ENCODE data around the gene MTHFD1L. TPM values are rescaled to one million over a fixed set of nuclear protein-coding genes. Genes with fewer than 3 reads are reported as not detected.

MTHFD1L gene
- total and polyA plus RNA-seq, 2 of the 4 experiments (the other 2 are of a cell fraction), result 43.5 to 53.2 TPM

- no peak overlapping the region for H4K5ac ChIP-seq (ENCODE audit: low read depth, low read length)
- intact Hi-C loops (cut with micrococcal nuclease), result loop anchor here (2.0 kb wide), 2 partner anchors 40 to 216 kb away; no protein-coding TSS in a partner anchor
- H2AFZ ChIP-seq (replicated peaks; ENCODE audit: low read length, poor library complexity), result no peak overlapping the region
- H3K14ac ChIP-seq (replicated peaks; ENCODE audit: low read depth, low read length), result no peak overlapping the region
- no peak overlapping the region for H2BK20ac ChIP-seq (ENCODE audit: low read depth, low read length)
- no TSS peak for BruUV-seq (replicated peaks)
- no peak overlapping the region for H2AK9ac ChIP-seq (replicated peaks; ENCODE audit: low read depth, low read length, poor library complexity)
- H3K9me3 ChIP-seq (ENCODE audit: control insufficient read depth, insufficient read depth, low read length), result no peaks in the 10 kb centered on the region
- H3K9ac ChIP-seq (ENCODE audit: low read depth, low read length), result no peak overlapping the region
- no peak for DNase-seq
- no peaks in the 10 kb centered on the region for H3K79me1 ChIP-seq (ENCODE audit: low read depth in 1 of 2, low read length in 2 of 2)
- ChIA-PET POLR2A (ENCODE audit: unreplicated experiment) (no interaction called here), CTCF (interaction anchor here (1.5 kb wide), 1 partner anchor 216 kb away, joined by 4 read pairs; no protein-coding TSS in a partner anchor)
- WGBS, 2 experiments (ENCODE audit: extremely low coverage in 2 of 2, insufficient read length in 1 of 2), result no CpG with 5 or more reads among the region's 6 CpGs
- H3K36me3 ChIP-seq (ENCODE audit: control insufficient read depth, insufficient read depth, low read length), result peaks cover 2% of the 10 kb centered on the region; the same call in 1 of the 2 replicates
- peaks cover 6% of the 10 kb centered on the region for H3K9me1 ChIP-seq (ENCODE audit: insufficient read depth, low read length)
- no peak overlapping the region for H4K91ac ChIP-seq (ENCODE audit: insufficient read depth, low read depth, low read length)
- H3K27me3 ChIP-seq (ENCODE audit: control insufficient read depth, insufficient read depth, low read length), result peaks cover 30% of the 10 kb centered on the region
- H3K4me1 ChIP-seq (ENCODE audit: control insufficient read depth, insufficient read depth, low read length), result peaks cover 9% of the 10 kb centered on the region
- H2BK5ac ChIP-seq (ENCODE audit: low read depth, low read length, poor library complexity, severe bottlenecking), result no peak overlapping the region
- no peak overlapping the region for H3K27ac ChIP-seq (ENCODE audit: insufficient read depth, low read length)
- no peak overlapping the region; a peak in 1 of 4 replicates for H4K8ac ChIP-seq (ENCODE audit: low read depth in 2 of 2, low read length in 2 of 2)
- H3K23ac ChIP-seq (ENCODE audit: low read depth, low read length), result no peak overlapping the region
- H3K4me3 ChIP-seq (ENCODE audit: insufficient read depth, low read depth, low read length), result no peak overlapping the region
- no peak overlapping the region for H3K56ac ChIP-seq (ENCODE audit: extremely low read depth, insufficient read depth, low read length)
- TF ChIP-seq USF2 (IDR thresholded peaks at IDR 0.05; ENCODE audit: low read depth, low read length) (no peak), MXI1 (IDR thresholded peaks at IDR 0.05; ENCODE audit: borderline replicate concordance, low read depth, low read length) (no peak), FOS (IDR thresholded peaks at IDR 0.05; ENCODE audit: low read depth, low read length) (no peak)
- no peak for ATAC-seq (ENCODE audit: low read depth)
- in situ Hi-C loops (cut with MboI; ENCODE audit: low sequenced_read_pairs), result no loop called here
- dilution Hi-C loops (cut with HindIII; ENCODE audit: low sequenced_read_pairs, unreplicated experiment), result no loop called here
- peaks cover 18% of the 10 kb centered on the region; the same call in 1 of the 2 replicates for H4K20me1 ChIP-seq (ENCODE audit: insufficient read depth, low read length)
- no peak overlapping the region for H2AK5ac ChIP-seq (ENCODE audit: low read depth, low read length)
- H3K4me2 ChIP-seq (ENCODE audit: low read depth, low read length), result no peak overlapping the region
- no peak overlapping the region for H2BK15ac ChIP-seq (ENCODE audit: low read depth, low read length)
- H2BK120ac ChIP-seq (ENCODE audit: low read depth, low read length), result no peak overlapping the region
- peak overlapping the region; percentile 24; the same call in 1 of the 2 replicates for H3K4ac ChIP-seq (ENCODE audit: low read depth, low read length)
- H3K18ac ChIP-seq (ENCODE audit: low read depth, low read length), result no peak overlapping the region; the same call in 1 of the 2 replicates
These were observed 243.0 kb downstream of the MTHFD1L start for GRCh38 chr6:151108548-151108947.
